ENCODE results near the gene B3GNT5. TPM values are rescaled to one million over a fixed set of nuclear protein-coding genes. Genes with fewer than 3 reads are reported as not detected.

Gene B3GNT5
- total RNA-seq, 1 experiment from 2014 or later = 52.6 TPM

DNA sequence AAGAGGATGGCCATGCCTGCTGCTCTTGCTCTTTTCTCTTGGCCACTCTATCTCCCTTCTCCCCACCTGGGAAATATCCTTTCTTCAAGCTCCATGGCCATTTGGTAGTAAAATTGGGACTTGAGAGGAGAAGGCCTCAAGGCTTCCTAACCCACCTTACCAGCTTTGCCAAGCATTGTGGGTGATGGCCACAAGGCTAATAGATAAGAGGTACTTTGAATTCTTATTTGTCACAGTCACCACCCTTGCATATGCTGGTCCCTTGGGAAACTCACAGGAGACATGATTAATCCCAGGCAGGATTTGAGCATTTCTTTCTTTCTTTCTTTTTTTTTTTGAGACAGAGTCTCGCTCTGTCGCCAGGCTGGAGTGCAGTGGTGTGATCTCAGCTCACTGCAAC, 37.2 kb downstream of the B3GNT5 start:
- DNase-seq (ENCODE audit: low read depth) = no peak

DNA sequence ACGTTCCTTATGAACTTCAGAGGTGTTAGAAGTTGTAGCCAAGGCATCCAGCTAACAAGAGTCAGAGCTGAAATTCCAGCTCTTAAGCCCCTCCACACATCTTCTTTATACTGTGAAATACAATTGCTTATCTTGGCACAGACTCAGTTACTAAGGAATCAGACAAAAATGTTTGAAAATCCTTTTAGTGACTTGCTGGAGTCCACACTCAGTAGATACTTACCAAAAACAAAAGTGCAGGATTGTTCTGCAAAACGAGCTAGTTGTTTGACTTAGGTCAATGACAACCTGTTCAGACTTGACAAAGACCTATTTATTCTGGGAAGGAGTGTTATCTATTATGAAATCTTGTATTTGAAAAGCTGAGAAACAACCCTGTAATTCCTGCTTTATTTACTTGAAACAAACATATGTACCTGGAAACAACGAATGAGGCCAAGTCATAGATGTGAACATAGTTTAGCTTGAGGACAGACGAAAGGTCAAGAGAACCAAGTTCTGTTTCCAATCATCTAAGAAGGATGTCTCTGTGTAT, 38.5 kb downstream of the B3GNT5 start:
- DNase-seq (ENCODE audit: low read depth) = peak; percentile 61

DNA sequence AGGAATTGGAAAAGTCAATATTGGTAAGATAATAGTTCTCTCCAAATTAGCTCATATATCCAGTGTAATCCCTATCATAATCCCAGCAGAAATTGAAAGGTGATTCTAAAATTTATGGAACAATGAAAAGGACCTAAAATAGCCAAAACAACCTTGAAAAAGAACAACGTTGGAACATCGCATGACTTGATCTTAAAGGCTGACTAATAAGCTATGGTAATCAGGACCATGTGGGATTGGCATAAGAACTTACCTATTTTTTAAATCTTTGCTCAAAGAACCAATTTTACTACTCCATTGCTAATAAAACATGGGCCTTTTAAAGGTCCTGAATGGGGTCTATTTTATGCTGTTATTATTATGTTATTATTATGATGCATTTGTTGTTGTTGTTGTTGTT, 40.9 kb downstream of the B3GNT5 start:
- DNase-seq (ENCODE audit: low read depth) = no peak

DNA sequence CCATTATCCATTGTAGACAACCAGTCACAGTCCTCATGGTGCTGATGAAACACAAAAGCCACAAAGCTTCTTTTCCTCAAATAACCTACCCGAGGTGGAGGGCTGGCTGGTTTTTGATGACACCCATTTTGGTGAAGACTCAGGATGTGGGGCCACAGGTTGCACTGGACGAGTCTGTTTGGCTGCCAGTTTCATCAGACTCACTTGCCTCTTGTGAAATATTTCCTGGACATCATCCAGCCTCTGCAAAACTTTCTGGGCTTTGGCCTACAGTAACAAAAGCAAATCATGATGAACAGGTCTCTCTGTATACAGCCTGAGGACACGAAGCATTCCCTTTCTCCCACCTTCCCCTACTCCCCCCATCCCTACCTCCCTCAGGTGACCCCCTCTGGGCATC, 42.2 kb downstream of the B3GNT5 start:
- DNase-seq (ENCODE audit: low read depth) = peak; percentile 78

- no peak for DNase-seq (ENCODE audit: low read depth)
Observed at GRCh38 chr3:183296944-183297343, 43.9 kb downstream of the B3GNT5 start.

GRCh38 chr3:183298701-183299153, 45.7 kb downstream of the B3GNT5 start:
- peak; percentile 99 for DNase-seq (ENCODE audit: low read depth)

DNA sequence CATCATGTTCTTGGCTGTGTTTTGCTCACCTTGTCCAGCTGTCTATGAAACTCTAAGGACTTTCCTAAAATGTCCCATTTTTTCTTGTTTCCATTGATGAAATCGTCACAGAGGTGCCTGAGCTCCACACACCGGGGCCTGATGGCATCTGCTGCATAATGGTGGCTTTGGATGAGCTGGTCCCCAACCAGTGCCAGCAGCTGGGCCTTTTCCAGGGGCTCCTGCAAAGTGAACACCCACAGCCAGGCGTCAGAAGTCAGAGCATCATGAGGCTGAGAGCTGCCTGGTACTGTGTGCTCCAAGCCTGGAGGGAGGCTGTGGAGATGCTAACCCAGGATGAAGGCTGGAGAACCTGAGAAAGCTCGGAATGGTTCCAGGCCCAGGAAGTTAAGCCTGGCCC, 46.9 kb downstream of the B3GNT5 start:
- no peak for DNase-seq (ENCODE audit: low read depth)

DNA sequence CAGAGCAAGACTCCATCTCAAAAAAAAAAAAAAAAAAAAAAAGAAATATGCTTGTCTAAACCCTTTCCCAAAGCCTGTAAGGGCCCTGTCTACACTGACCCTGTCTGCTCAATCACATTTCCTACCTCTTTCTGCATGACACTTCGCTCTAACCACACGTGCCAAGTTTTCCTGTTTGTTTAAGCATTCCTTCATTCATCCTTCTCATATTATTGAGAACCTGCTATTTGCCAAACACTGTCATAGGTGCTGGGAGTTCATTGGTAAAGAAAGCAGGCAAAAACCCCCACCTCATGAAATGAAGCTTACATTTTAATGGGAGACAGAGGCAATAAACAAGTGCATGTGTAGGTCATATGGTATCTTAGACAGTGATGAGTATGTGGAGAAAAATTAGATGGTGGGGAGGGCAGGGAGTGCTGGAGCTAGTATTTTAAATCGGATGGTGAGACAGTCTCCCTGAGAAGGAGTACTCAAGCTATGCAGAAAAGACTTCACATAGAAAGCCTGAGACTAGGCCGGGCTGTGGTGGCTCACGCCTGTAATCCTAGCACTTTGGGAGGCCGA, 48.0 kb downstream of the B3GNT5 start:
- no peak for DNase-seq (ENCODE audit: low read depth)

DNA sequence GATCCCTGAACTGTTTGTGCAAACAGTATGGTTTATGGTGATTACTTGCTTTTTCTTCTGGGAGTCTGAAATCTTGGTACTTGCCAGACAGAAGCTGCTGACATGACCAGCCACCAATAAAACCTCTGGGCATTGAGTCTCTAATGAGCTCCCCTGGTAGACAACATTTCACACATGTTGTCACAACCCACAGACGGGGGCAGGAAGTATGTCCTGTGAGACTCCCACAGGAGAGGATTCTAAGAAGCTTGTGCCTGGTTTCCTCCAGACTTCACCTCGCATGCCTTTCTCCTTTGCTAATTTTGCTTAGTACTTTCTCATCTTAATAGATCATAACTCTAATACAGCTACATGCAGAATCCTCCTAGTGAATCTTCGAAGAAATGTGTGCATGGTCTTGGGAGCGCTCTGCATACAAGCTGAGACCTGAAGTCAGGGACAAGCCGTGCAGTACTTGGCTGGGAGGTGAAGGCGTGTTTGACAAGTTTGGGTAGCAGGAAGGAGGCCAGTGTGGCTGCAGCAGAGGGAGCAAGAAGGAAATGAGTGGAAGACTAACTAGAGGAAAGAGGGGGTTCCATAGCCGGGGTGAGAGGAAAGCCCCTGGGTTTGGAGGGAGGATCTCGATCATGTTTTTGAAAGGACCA, 49.0 kb downstream of the B3GNT5 start:
- no peak for DNase-seq (ENCODE audit: low read depth)

DNA sequence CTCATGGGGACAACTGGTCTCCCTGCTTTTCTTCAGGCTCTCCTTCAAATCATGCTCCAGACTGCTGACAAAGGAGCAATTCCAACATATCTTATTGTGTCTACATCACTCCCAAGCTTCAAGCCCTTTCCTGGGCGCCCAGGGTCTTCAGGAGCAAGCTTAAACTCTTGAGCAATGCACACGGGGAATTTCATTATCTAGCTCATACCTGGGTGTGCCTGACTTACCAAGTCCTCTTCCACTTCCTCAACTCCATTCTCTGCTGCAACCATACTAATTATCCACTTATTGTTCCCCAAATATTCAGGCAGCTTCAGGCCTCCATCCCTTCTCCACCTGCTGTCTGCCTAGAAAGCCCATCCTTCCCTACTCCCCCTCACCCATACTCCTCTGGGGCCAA, 50.6 kb downstream of the B3GNT5 start:
- DNase-seq (ENCODE audit: low read depth) = no peak

DNA sequence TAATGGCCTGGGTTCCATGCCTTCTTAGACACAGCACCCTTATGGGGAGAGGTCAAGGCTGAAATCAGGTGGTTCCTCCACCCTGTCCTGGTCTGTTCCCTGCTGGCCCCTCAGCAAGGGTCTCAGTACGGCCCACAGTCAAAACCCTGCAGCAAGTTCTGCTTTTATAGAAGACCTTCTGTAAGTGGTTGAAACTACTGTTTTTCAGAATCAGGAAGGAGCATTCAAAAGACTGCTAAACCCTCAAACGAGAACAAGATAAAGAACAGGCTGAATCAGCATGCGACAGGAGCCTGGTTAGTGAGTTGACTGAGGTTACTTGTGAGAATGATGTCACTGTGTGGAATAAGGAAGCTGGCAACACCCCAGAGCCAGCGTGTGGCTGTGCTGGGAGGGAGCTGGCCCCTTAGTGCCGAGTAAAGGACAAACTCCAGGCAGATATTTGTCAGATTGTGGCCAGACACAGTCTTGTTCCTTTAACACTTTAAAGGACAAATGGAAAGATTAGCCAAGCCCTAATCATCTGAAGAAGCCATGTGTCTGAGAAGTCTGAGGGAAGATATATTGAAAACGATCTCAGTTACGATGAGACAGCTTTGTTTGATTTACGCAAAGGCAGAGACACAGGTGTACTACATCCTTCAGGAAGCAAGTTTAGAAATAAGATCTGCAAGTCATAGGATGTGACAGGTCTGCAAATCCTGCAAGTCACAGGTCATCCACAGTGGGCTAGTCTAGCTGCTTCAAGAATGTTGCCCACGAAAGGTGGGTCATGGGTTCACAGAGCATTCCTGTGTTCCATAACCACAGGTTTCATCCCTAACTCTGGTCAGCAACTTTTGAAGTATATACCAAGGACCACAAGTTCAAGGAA, 54.0 kb downstream of the B3GNT5 start:
- peak; percentile 71 for DNase-seq (ENCODE audit: low read depth)

- no peak for DNase-seq (ENCODE audit: low read depth)
Observed at GRCh38 chr3:183307749-183308148, 54.7 kb downstream of the B3GNT5 start.

DNA sequence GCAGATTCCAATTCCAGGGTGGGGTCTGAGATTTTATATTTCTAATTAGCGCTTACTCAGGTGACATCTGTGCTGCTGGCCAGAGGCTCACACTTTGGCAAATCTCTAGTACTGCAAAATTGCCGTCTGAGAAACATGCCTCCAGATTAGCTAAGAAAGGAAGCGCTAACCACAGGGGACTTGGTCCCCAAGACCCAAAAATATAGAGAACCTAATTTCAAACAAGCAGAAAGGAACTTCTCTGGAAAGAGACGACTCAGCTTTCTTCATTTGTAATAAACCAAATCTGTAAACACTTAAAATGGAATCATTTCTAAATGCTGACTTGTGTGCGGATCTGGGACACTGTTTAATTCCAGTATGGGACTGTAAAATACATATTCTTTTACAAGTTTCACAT, 55.7 kb downstream of the B3GNT5 start:
- no peak for DNase-seq (ENCODE audit: low read depth)

DNA sequence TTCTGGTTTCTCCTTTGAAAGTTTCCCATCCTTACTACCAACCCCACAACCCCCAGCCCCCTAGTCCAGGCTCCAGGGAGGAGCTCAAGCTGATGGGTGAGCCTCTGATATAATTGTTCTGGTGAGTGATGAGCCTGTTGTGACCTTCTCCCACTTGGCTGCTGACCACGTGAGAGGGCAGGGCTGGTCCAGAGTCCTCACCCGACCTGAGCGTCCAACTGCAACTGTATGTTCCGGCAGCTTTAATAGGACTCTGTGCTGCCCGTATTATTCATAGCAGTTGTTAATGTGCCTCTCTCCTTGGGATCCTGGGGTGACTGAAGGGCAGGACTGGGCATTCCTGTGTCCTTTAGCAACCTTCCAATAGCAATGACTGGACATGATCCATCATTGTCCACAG, 56.2 kb downstream of the B3GNT5 start:
- DNase-seq (ENCODE audit: low read depth) = no peak

DNA sequence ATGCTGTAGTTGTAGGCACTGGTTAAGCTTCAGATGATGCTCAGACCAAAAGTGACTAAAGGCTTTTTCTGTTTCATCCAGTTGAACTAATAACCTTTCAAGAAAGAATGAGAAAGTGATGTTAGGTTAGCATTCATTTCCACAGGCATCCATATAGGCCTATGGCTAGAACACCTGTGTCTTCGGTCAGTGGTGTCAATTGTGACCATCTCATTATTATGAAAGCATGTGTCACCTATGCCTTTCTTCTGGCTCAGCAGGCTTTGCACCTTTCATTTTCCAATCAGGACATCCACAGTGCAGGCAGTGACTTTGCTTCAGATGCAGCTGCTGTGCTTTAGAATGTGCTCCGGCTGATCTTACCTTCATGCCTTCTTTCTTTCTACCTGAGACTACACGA, 57.9 kb downstream of the B3GNT5 start:
- no peak for DNase-seq (ENCODE audit: low read depth)

- no peak for DNase-seq (ENCODE audit: low read depth)
Observed at GRCh38 chr3:183312433-183312832, 59.4 kb downstream of the B3GNT5 start.

GRCh38 chr3:183313351-183313750, 60.3 kb downstream of the B3GNT5 start:
- no peak for DNase-seq (ENCODE audit: low read depth)

- no peak for DNase-seq (ENCODE audit: low read depth)
Observed at GRCh38 chr3:183313764-183314163, 60.7 kb downstream of the B3GNT5 start.

GRCh38 chr3:183315739-183316138, 62.7 kb downstream of the B3GNT5 start:
- DNase-seq (ENCODE audit: low read depth) = no peak

DNA sequence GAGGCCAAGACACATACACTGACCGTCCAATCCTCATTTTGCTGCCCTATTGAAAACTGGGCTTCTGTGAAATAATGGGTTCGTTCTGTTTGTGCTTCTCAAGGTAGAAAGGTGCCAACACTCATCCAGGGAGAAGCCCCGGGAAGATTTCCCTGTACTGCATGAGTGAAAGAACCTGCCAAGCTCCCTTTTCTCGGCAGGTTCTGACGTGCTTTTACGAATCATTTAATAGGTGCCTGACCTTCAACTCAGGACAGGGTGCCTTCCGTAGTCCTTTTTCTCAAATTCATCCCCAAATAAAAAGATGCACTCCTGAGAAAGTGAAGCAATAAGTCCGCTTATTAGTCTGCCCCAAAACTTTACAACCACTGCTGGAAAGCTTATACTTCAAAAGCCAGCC, 64.2 kb downstream of the B3GNT5 start:
- no peak for DNase-seq (ENCODE audit: low read depth)

GRCh38 chr3:183317886-183318865, 65.1 kb downstream of the B3GNT5 start:
- DNase-seq (ENCODE audit: low read depth) = no peak

All from LHCN-M2 (cell line).